ENCODE results near the gene BRD3. TPM values are rescaled to one million over a fixed set of nuclear protein-coding genes. Genes with fewer than 3 reads are reported as not detected.

Gene BRD3
- total and polyA plus RNA-seq, 2 of the 8 experiments (the other 6 are each of a cell fraction or from before 2014, with no cell fraction given) = 31.0 to 82.7 TPM

GRCh38 chr9:134052941-134053340, 14.9 kb downstream of the BRD3 start:
- H3K9ac ChIP-seq (replicated peaks in 1 of 4; ENCODE audit: extremely low read depth in 1 of 4, low read depth in 3 of 4, low read length in 3 of 4) = no peak overlapping the region
- H3K14ac ChIP-seq (ENCODE audit: insufficient read length) = no peak overlapping the region
- WGBS, 2 experiments (ENCODE audit: extremely low coverage in 1 of 2, insufficient coverage in 1 of 2, insufficient read length in 1 of 2, insufficient replicate concordance in 2 of 2, low coverage in 1 of 2, low lambda C conversion rate in 2 of 2, missing lambda C conversion rate in 1 of 2) = 95% methylated on average over 16 of the region's 16 CpGs; no CpG with 5 or more reads in 1 of the 2 experiments
- no peak overlapping the region for H2AFZ ChIP-seq (ENCODE audit: low read length)
- H3K4me2 ChIP-seq (ENCODE audit: insufficient read depth in 1 of 2, low read depth in 2 of 2, low read length in 2 of 2) = no peak overlapping the region
- no peak overlapping the region for H3K23ac ChIP-seq (ENCODE audit: insufficient read length)
- no peaks in the 10 kb centered on the region for H3K27me3 ChIP-seq (replicated peaks in 1 of 4; ENCODE audit: control insufficient read depth in 3 of 4, extremely low read depth in 1 of 4, insufficient read depth in 3 of 4, low read length in 3 of 4)
- H3K18ac ChIP-seq (ENCODE audit: extremely low read depth, low read length) = no peak overlapping the region
- H4K5ac ChIP-seq (ENCODE audit: insufficient read length, low read depth, low read length) = no peak overlapping the region
- no peak overlapping the region for H3K27ac ChIP-seq (ENCODE audit: low read depth, low read length)
- H2BK5ac ChIP-seq (ENCODE audit: low read depth, low read length) = no peak overlapping the region
- H2AK5ac ChIP-seq (ENCODE audit: low read depth, low read length) = no peak overlapping the region
- H3K36me3 ChIP-seq (ENCODE audit: control insufficient read depth in 2 of 4, insufficient read depth in 4 of 4, low read length in 3 of 4) = peaks cover 9 to 43% (median 40%) of the 10 kb centered on the region in 4 experiments
- no peak overlapping the region for H2BK12ac ChIP-seq (ENCODE audit: low read depth, low read length)
- peaks cover 33 to 41% of the 10 kb centered on the region in 2 experiments for H4K20me1 ChIP-seq (replicated peaks in 1 of 2; ENCODE audit: control insufficient read depth in 1 of 2, insufficient read depth in 2 of 2, low read length in 2 of 2)
- ChIA-PET POLR2A (ENCODE audit: partially characterized antibody) (interaction anchor here (0.7 to 3.9 kb wide), 3 partner anchors 9 to 24 kb away, joined by 3 to 19 read pairs (median 3); no protein-coding TSS in a partner anchor), CTCF (ENCODE audit: partially characterized antibody) (interaction anchor here (2.3 kb wide), 1 partner anchor 10 kb away, joined by 7 read pairs; no protein-coding TSS in a partner anchor)
- peaks cover 19% of the 10 kb centered on the region for H3K79me1 ChIP-seq (ENCODE audit: low read depth, low read length)
- H3K79me2 ChIP-seq (ENCODE audit: control insufficient read depth in 1 of 2, insufficient read depth in 2 of 2, low read length in 2 of 2) = peaks cover 6 to 49% of the 10 kb centered on the region in 2 experiments; a peak in 3 of 4 replicates
- no peaks in the 10 kb centered on the region for H3K23me2 ChIP-seq (ENCODE audit: low read depth, low read length)
- H2BK120ac ChIP-seq (replicated peaks; ENCODE audit: low read depth, low read length) = no peak overlapping the region
- peaks cover 0 to 7% (median 2%) of the 10 kb centered on the region in 4 experiments; a peak in 4 of 7 replicates for H3K4me1 ChIP-seq (replicated peaks in 1 of 4; ENCODE audit: control insufficient read depth in 3 of 4, insufficient read depth in 4 of 4, low read length in 3 of 4)
- H3K4me3 ChIP-seq (ENCODE audit: extremely low read depth in 1 of 4, insufficient read depth in 2 of 4, low read depth in 3 of 4, low read length in 4 of 4) = no peak overlapping the region
- H3K4ac ChIP-seq (replicated peaks; ENCODE audit: insufficient read length, low read depth, low read length) = no peak overlapping the region
- no peak overlapping the region for H4K91ac ChIP-seq (replicated peaks; ENCODE audit: insufficient read length, low read length)
- no peak for FAIRE-seq
- peak overlapping the region; percentile 46; the same call in 1 of the 2 replicates for H4K8ac ChIP-seq (ENCODE audit: extremely low read depth, insufficient read depth, low read length)
- H2BK15ac ChIP-seq (ENCODE audit: low read length) = no peak overlapping the region
- no peaks in the 10 kb centered on the region for H3K9me3 ChIP-seq (ENCODE audit: insufficient read depth in 2 of 2, low read depth in 1 of 2, low read length in 1 of 2)
- no peak overlapping the region for H3K56ac ChIP-seq (replicated peaks; ENCODE audit: insufficient read length, low read depth, low read length)
- no peak overlapping the region for H2BK20ac ChIP-seq (ENCODE audit: low read length)
- no peak for DNase-seq (ENCODE audit: low read depth in 1 of 2, low spot score in 2 of 2)
- no peak for TF ChIP-seq SIX5 (IDR thresholded peaks at IDR 0.05; ENCODE audit: low read depth, low read length)
- no peak for TF ChIP-seq POU5F1 (IDR thresholded peaks at IDR 0.05; ENCODE audit: low read depth, low read length)
- TF ChIP-seq FOSL1 (IDR thresholded peaks at IDR 0.05; ENCODE audit: insufficient read depth, low read depth, low read length) = no peak
- TF ChIP-seq E2F6 (IDR thresholded peaks at IDR 0.05) = no peak
- no peak for TF ChIP-seq CHD1 (IDR thresholded peaks at IDR 0.05; ENCODE audit: low read depth, low read length)
- no peak for TF ChIP-seq CEBPB (IDR thresholded peaks at IDR 0.05; ENCODE audit: low read depth, low read length)
- TF ChIP-seq NANOG (IDR thresholded peaks at IDR 0.05; ENCODE audit: insufficient read depth, low read depth, low read length, poor library complexity, severe bottlenecking) = no peak
- no peak for TF ChIP-seq BACH1 (IDR thresholded peaks at IDR 0.05; ENCODE audit: low read length)
- TF ChIP-seq YY1 (IDR thresholded peaks at IDR 0.05; ENCODE audit: low read depth, low read length) = no peak
- no peak for TF ChIP-seq CBX8 (IDR thresholded peaks at IDR 0.05; ENCODE audit: borderline replicate concordance, low read depth, low read length)
- TF ChIP-seq EGR1 (IDR thresholded peaks at IDR 0.05; ENCODE audit: borderline replicate concordance, low read depth, low read length) = no peak
- TF ChIP-seq CHD2 (IDR thresholded peaks at IDR 0.05; ENCODE audit: low read length) = no peak
- TF ChIP-seq BCL11A (IDR thresholded peaks at IDR 0.05; ENCODE audit: low read depth in 2 of 2, low read length in 2 of 2) = no peak
- no peak for TF ChIP-seq SUZ12 (IDR thresholded peaks at IDR 0.05; ENCODE audit: low read length)
